ENCODE results near the gene TMEM184C.

GRCh38 chr4:147682755-147683154 is 65.6 kb downstream of the TMEM184C start:
- TF ChIP-seq, protein P1, sequence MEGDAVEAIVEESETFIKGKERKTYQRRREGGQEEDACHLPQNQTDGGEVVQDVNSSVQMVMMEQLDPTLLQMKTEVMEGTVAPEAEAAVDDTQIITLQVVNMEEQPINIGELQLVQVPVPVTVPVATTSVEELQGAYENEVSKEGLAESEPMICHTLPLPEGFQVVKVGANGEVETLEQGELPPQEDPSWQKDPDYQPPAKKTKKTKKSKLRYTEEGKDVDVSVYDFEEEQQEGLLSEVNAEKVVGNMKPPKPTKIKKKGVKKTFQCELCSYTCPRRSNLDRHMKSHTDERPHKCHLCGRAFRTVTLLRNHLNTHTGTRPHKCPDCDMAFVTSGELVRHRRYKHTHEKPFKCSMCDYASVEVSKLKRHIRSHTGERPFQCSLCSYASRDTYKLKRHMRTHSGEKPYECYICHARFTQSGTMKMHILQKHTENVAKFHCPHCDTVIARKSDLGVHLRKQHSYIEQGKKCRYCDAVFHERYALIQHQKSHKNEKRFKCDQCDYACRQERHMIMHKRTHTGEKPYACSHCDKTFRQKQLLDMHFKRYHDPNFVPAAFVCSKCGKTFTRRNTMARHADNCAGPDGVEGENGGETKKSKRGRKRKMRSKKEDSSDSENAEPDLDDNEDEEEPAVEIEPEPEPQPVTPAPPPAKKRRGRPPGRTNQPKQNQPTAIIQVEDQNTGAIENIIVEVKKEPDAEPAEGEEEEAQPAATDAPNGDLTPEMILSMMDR (IDR thresholded peaks at IDR 0.05; ENCODE audit: low read length): no peak
- no peak for TF ChIP-seq EZH2 (IDR thresholded peaks at IDR 0.05; ENCODE audit: borderline replicate concordance, low read length)

All from OCI-LY1 (cell line).